Measurements from ENCODE around the gene FAP. TPM values are rescaled to one million over a fixed set of nuclear protein-coding genes. Genes with fewer than 3 reads are reported as not detected.

FAP gene, protein sequence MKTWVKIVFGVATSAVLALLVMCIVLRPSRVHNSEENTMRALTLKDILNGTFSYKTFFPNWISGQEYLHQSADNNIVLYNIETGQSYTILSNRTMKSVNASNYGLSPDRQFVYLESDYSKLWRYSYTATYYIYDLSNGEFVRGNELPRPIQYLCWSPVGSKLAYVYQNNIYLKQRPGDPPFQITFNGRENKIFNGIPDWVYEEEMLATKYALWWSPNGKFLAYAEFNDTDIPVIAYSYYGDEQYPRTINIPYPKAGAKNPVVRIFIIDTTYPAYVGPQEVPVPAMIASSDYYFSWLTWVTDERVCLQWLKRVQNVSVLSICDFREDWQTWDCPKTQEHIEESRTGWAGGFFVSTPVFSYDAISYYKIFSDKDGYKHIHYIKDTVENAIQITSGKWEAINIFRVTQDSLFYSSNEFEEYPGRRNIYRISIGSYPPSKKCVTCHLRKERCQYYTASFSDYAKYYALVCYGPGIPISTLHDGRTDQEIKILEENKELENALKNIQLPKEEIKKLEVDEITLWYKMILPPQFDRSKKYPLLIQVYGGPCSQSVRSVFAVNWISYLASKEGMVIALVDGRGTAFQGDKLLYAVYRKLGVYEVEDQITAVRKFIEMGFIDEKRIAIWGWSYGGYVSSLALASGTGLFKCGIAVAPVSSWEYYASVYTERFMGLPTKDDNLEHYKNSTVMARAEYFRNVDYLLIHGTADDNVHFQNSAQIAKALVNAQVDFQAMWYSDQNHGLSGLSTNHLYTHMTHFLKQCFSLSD
- total RNA-seq = 0.17 and 0.76 TPM in 2 replicates

DNA sequence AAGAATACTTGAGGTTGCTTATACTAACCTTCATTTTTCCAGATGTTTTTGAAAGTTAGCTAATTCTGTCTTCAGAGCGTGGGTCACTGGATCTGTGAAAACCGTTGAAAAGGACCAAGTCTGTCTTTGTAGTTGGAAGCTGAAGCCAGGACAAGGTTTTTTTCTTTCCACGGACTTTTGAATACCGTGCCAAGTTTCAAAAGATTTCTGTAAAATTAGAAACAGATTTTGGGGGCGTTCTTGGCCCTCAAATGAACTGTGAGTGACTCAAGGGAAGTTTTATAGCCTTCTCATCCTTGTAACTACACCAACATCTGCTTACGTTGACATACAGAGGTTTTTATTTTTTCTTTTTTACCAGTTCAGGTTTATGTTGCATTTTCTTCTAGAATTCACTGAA is at the start of gene FAP:
Gene FAP, minus strand, starts transcription at position 152 of the 400 bp plus-strand sequence. Its CDS starts 118 bp downstream, at position 34.
- intact Hi-C loops (cut with micrococcal nuclease) = no loop called here

DNA sequence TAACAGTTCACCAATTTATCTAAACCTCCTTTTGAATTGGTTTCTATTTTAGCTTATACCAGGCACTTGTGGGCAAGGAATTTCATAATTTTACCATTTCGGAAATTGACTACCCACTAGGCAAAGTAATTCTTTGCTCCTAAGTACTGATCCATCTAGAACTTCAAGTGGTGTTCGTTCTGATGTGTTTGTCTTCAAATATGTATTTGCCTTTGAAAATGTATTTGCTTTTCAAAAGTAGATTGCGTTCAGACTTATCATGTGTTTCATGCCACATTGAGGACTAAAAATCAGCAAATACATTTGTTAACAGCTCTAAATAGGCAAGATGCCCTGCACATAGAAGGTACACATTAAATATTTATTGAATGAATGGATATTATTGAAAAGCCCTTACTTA is 48.5 kb upstream of the FAP start:
- intact Hi-C loops (cut with micrococcal nuclease) = loop anchor here (5.0 kb wide), 1 partner anchor 264 kb away; no protein-coding TSS in a partner anchor

DNA sequence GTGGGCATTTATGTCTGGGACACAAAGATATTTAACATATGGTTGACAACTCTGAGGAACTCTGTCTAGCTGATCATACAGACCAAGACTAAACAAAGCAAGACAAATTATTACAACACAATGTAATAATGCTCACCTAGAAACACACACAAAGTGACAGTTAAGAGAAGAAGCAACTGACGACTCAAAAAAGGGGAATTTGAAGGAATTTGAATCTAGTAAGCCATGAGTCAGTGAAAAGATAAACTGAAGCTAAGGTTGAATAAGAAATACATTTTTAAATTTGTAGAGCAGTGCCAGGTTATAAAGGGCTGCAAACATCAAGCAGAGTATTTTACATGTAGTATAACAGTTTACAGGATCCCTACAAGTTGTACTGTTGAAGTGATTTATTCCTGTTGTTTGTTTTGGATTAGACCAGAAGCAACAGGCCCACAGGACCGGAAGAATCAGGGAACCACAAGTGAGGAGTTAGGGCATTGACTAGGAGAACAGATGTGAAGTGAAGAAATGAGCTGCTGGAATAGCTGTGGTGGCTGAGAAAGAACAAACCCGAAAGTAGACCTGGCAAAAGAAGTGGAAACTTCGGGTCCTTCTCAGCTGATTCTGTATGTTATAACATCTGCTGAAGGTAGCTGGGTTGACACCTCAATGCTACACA is 39.6 kb upstream of the FAP start:
- intact Hi-C loops (cut with micrococcal nuclease) = no loop called here

DNA sequence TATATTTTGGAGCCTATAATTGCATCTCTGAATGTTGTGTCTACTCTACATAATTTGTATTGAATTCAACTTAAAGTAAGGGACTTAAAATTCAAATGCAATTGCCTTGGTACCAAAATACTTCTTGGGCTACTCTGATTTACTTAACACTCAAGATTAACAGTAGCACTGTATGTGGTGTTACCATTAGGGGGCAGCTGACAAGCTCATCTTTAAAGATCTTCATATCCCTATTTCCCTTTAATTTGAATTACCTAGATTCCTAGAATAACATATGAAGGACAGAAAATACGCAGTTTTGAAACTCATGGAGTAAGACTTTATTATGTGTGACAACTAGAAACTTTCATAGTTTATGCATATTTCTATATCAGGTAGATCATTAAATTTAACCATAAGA is 37.4 kb upstream of the FAP start:
- intact Hi-C loops (cut with micrococcal nuclease) = no loop called here

DNA sequence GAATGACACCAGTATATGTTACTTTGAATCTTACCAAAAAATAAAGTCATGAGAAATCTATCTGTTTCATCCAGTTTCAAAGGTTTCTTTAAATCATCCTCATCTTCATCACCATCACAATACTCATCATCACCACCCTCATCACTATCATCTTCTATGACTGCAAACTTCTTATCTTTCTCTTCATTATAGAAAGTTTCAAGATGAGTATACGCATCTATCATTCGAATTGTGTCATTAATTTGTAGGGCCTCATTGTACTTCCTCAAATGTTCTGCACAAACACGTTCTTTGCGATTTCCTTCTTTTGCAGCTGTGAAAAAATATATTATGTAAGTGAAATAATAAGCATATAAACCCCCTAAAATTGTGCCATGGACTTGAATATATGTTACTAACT is 34.1 kb upstream of the FAP start:
- intact Hi-C loops (cut with micrococcal nuclease) = loop anchor here (2.0 kb wide), 1 partner anchor 17 kb away; no protein-coding TSS in a partner anchor

DNA sequence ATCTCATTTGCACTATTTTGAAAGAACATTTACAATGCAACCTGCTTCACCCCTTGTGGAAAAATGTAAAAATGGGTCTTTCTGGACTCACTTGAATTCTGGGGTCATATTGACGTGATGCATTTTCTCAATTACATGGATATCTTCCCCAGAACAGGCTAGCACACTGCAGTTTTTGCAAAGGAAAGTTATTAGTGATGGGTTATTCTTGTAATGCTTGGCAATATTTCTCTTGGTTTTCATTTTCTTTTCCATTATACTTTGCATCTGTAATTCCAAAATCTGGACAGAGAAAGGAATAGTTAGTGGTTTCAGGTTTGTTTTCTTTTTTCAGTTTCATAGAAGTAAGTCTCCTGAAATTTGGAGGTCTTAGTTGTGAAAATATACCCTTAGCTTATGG is 24.8 kb upstream of the FAP start:
- intact Hi-C loops (cut with micrococcal nuclease) = no loop called here

DNA sequence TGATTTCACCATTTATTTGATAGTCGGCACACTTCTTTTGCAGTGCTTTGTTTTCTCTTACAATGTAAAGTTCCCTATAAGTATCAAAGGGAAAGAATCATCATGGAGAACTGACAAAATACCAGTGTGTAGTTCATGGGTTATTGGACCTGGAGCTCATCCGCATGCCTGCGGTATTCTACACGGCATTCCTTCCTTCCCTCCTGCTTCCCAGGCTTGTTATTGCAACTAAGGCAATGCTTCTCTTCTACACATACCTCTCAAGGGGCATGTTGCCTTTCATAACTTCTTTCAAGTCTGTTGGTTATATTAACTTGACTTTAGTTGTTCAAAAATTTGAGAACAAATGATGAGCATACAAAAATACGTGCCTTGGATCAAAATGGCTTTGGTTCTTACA is 24.3 kb upstream of the FAP start:
- intact Hi-C loops (cut with micrococcal nuclease) = no loop called here

DNA sequence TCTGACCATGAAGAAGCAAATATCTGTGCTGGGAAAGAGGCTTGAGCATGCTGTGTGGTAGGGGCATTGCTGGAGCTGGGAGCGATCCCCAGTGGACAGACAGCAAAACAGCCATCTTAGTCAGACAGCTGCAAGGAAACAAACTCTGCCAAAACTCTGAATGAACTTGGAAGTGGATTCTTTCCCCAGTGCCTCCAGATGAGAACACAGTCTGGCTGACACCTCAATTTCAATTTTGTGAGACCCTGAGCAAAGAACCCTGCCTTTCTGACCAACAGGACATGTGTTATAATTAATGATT is 23.2 kb upstream of the FAP start:
- intact Hi-C loops (cut with micrococcal nuclease) = no loop called here

DNA sequence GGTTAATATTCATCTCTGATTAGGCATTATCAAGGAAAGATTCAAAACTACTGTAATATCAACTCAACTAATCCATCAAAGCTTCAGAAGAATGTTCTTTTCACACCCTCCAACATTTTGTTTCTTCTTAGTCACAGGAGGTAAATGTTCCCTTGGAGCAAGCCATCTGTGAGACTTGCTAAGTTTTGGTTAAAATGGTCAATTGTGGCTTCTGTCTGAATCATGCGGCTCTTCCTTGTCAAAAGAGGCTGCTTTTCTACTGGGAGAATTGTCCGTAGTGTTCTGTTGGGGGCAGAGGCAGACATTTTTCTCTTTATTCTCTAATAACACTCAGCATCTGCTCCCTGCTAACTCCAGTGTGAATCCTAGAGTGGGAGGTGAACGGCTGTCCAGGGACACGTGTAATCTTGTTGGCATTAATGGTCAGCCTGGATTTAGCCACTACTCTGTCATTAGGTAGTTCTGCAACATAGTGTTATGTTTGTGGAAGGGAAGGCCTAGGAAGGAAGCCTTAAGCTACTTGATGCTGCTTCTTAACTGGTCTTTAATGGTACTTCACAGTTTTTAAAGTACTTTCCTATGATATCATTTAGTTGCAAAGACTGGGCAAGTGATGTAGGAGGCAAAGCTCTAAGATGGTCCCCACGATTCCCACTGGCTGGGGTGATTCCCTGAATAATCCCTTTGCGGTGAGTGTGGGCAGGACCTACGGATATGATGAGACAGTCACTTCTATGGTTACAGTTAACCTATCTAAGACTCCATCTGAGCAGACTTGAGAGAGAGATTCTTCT is 22.6 kb upstream of the FAP start:
- intact Hi-C loops (cut with micrococcal nuclease) = no loop called here

DNA sequence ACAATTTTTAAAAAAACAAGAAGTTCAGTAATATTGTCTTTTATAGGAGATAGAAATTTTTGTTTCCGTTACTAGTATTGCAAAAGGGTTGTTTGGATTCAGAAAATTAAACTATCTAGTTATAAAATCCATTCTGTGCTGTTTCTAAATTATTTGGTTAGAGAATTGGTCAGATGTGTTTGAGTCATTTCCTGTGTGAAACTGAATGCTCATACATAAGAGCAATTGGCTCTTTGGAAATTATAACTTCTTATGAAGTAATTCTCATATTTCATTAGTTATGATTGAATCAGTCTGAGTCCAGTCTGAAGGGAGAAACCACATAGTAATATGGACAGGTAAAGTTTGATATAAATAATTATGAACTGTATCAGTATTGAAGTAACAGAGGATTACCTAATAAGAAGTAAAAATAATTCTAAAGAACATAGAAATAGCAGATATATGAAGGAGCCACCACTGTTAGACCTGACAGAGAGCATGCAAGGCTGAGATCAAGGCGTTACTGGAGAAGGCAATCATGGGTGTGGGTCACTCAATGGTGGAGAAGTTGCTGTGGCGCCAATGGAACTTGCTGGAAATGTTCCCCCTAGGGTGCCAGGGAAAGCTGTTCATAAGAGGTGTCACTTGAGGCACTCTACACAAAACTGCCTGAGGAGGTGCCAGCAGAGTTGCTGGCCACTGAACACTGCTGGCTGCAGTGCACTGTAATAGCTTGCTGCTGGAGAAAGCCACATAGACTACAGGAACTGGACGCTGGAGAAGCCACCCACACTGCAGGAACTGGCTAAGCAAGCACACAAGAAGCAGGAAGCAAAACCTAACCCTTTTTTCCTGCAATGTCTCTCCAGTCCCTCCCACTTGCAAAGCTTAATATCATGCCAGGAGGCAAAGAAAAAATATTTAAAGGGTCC is 18.0 kb upstream of the FAP start:
- intact Hi-C loops (cut with micrococcal nuclease) = loop anchor here (2.0 kb wide), 1 partner anchor 16 kb away; no protein-coding TSS in a partner anchor

DNA sequence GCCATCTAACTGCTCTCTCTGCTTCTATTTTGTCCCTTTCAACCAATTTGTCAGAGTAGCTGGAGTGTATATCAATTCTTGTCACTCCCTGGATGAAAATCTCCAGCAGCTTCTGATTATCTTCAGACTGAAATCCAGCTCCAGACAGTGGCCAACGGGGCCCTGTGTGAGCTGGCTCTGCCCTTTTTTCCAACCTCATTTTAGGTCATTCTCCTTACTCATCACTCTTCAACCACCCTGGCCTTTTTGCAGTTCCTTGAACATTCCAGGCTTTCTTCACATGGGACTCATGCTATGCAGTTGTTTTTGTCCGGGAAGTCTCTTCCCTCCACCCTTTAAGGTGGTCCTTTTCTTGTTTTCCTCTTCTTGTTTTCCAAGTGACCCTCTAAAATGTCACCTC is 15.4 kb upstream of the FAP start:
- intact Hi-C loops (cut with micrococcal nuclease) = no loop called here

DNA sequence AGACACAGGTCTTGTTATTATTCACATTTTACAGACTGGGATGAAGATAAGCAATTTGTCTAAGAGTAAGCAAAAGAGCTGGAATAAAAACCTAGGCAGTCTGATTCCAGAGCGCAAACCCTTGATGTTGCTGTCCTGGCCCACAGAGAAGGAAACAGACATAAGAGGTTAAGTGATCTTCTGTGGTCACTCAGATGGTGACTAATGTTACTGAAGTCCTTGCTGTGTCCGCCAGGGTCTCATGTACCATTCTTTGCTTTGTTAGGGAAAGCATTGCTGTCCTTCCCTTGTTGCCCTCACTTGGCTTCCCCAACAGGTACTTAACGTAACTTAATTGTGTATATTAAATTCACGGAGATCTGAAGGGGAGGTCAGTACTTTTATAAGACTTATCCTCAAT is 14.9 kb upstream of the FAP start:
- intact Hi-C loops (cut with micrococcal nuclease) = no loop called here

DNA sequence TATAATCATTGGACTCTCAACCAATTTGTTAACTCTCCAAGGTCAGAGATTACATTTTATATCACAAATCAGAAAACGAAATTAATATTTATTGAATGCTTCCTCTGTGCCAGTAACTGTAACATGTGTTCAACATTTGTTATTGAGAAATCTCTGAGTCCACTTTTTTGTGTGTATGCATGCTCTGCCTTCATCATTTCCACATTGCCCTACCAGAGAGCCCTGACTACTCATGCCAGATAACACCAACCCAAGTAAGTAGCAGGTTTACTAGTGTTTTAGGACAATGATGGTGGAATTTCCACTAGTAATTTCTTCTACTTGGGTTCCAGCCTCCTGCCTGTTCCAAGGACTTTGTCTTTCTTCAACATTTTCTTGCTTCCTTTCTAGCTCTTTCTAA is 14.2 kb upstream of the FAP start:
- intact Hi-C loops (cut with micrococcal nuclease) = no loop called here

DNA sequence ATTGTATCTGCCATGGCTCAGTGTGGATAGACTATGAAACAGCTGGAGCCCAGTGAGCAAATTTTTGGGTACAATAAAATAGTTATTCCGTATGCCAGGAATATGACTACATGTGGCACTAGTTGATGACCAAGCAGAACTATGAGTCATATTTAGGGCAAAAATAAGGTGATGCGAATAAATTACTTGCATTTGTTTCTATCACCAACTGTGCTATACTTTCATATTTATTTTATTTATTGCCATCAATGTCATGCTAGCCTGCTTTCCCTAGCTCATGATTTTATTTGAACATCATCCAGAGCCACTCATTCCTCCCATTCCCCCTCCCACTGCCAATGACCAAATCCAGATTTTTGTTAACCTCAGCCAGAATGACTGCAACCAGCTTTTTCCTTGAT is 13.3 kb upstream of the FAP start:
- intact Hi-C loops (cut with micrococcal nuclease) = no loop called here

DNA sequence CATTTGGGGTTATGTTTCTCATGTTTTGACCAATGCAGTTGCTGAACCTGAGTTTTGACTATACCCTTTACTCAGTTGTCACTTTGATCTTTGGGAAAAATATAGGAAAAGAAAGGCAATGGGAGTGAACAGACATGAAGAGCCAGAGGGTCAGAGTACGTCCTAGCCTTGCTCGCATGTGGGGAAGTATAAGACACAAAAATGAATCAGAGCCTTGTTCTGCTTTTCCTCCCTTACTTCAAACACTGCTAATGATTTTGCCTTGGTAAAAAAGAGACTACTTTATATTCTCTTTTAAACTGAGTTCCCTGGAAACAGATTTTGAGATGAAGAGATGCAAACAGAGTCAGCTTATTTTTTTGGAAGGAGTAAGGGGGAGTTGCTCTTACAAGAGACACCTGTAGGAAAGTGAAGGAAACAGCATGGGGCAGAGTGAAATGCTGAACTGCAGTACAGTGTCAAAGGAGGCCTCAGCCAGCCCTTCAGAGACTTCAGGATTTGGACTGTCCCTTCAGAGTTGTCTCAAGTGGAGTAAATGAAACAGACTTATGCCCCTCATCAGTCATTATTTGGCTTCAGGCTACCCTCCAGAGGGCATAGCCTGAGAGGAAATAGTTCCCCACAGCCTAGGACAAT is 11.1 kb upstream of the FAP start:
- intact Hi-C loops (cut with micrococcal nuclease) = no loop called here

DNA sequence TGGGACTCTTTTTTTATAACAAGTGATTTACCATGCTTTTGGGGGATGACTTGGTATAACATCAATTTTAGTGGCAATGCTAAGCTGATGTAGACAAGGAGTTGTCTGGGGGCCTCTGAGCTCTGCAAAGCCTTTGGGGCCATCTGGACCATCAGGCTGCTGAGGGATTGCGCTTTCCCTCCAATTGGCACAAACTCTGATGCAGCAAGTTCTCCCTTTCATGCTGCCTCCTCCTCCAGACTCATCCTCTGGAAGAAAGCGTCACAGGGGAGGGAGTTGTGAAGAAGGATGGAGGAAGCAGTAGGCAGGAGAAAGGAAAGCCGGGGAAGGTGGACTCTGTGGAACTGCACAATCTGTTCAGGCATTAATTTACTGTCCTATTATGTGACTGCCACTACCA is 10.2 kb upstream of the FAP start:
- intact Hi-C loops (cut with micrococcal nuclease) = no loop called here

DNA sequence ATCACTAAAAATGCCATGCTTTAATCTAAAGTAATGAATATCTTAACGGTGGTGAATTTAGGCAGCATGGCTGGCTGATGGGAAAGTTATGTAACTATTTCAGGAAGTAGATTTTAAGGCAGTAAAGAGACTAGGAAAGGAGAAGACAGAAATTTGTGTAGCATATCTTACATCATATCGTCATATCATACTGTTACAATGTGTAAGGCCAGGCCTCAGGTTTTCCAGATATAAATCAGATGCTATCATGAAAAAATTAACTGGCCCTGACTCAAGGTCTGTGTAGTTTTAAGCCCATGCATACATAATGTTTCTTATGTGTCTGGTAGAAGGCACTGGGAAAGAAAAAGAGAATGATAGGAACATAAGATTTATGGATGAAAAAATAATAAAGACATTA is 8.9 kb upstream of the FAP start:
- intact Hi-C loops (cut with micrococcal nuclease) = no loop called here

DNA sequence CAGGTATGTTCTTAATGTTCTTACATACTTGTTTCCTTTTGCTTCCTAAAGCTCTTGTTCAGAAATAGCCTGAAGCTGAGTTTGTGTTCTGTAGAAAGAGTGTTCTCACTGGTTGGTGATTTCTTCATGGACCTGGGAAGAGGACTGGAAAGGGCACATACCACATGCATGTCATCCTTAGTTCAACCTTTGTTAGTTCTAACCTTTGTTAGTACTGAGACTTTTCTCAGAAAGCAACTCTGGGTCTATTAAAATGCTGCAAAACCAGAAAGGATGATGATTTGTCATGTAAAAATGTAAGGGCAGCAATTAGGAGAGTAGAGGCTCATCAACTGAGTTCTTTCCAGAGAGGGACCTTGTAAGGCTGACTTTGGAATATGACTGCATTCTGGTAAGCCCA is 2.5 kb upstream of the FAP start:
- intact Hi-C loops (cut with micrococcal nuclease) = no loop called here

DNA sequence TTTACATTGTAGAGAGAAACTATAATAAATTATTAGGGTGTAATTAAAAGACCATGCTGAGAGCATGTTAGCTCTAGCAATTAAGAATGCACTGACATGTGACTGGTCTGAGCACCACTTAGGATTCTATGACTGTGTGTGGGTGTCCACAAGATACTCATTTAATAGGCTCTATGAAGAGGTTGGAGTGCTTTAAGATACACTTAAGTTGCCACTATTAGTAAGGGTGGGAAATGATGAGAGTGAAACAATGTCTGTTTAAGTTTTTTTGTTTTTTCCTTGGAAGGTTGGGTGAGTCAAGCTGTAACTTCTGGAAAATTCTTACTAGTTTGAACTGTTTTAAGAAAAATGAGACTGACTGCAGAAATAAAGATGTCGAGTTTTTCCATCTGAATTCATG is 1.8 kb upstream of the FAP start:
- intact Hi-C loops (cut with micrococcal nuclease) = no loop called here

DNA sequence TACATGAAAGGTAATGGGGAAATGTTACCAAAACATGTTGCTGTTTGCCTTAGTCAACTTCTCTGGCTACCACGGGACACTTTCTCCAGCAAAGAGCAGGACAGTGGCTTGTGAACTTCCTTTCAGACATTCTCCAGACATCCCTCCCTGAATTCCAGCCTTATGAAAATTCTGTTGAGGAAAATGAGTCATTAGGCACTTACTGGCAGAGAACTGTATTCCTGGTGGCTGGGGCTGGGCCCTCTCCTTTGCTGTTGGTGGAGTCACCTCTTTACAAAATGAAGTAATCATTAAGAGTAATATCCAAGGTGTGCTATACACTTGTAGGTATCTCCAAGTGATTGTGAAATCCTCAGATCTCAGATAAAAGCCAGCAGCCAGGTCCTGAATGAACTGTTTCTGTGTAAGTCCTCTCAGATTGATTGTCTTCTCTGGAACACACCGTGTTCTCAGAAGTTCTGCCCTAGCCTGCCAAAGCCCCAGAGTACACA is 1.3 kb upstream of the FAP start:
- intact Hi-C loops (cut with micrococcal nuclease) = no loop called here

Measured in T-helper 1 cell treated with Interleukin-12 subunit alpha and Interleukin-12 subunit beta and Interleukin-4 antibody, amounts not matched to agents 30 ng/mL and 1 ng/mL, for 36 hours (primary cell).